HUES64 (cell line): ENCODE data around the gene GART.
"Not testable (repeated sequence)": the region's sequence is repeated elsewhere in the genome, so short reads cannot be mapped to it uniquely, and the experiment has no call there.

Source experiments
- H3K27ac ChIP-seq: 2 replicates; pipeline ENCODE4 v1.7.0; 2013; ENCODE audit warnings: low read depth, low read length, inconsistent platforms
- H3K27me3 ChIP-seq: 2 replicates; pipeline ENCODE4 v1.6.1; 2013; ENCODE audit warnings: mild to moderate bottlenecking, low read length; ENCODE audit not compliant: insufficient read depth
- H3K36me3 ChIP-seq: 2 replicates; pipeline ENCODE4 v1.6.1; 2013; ENCODE audit warnings: mild to moderate bottlenecking, low read length; ENCODE audit not compliant: insufficient read depth
- H3K4me1 ChIP-seq: 2 replicates; pipeline ENCODE4 v1.6.1; 2013; ENCODE audit warnings: mild to moderate bottlenecking, low read length, moderate library complexity; ENCODE audit not compliant: insufficient read depth
- H3K4me3 ChIP-seq: 2 replicates; pipeline ENCODE4 v1.5.1; 2013; ENCODE audit warnings: mild to moderate bottlenecking, low read length, moderate library complexity
- H3K9ac ChIP-seq: 2 replicates; pipeline ENCODE4 v1.6.1; 2013; ENCODE audit warnings: mild to moderate bottlenecking, low read depth, low read length
- H3K9me3 ChIP-seq: 2 replicates; pipeline ENCODE4 v1.6.1; 2013; ENCODE audit warnings: low read depth, low read length; ENCODE audit not compliant: insufficient read depth
- WGBS: fragments of 150-250, 120-280 bp; methylation state at CpG from one replicate; pipeline ENCODE4 v1.1.7; 2013; ENCODE audit warnings: missing lambda C conversion rate; 5-methylcytosine and 5-hydroxymethylcytosine counted together

The GART gene

DNA sequence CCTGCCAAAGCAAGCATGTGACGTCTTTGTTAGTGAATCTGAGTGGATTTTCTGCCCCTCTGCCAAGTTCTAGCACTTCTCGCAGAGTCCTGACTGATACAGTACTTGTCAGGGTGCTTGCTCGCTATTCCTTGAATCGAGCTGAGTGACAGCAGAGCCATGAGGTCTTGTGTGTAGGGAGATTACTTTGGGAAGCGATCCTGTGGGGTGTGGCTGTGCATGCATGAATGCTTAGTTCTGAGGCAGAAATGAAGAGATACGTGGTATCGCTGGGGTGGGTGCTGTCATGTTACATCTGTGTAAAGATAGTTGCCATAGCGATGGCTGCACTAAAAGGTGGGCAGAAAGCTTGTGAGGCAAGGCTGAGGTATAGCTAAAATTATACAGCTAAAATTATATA, 31.1 kb downstream of the GART start:
- Histone ChIP-seq H3K36me3 (peaks cover 97% of the 10 kb centered on the region), H3K4me1 (no peaks in the 10 kb centered on the region), H3K27me3 (no peaks in the 10 kb centered on the region), H3K27ac (no peak overlapping the region), H3K9ac (no peak overlapping the region), H3K9me3 (no peaks in the 10 kb centered on the region), H3K4me3 (no peak overlapping the region)
- 94% methylated on average over 8 of the region's 8 CpGs for WGBS

DNA sequence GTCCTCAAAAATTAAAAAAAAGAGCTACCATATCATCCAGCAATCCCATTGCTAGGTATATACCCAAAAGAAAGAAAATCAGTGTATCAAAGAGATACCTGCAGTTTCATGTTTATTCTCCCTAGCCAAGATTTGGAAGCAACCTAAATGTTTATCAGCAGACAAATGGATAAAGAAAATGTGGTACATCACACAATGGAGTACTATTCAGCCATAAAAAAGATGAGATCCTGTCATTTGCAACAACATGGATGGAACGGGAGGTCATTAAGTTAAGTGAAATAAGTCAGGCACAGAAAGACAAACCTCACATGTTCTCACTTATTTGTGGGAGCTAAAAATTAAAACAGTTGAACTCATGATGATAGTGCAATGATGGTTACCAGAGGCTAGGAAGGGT, 34.9 kb downstream of the GART start:
- H3K9me3 ChIP-seq, H3K4me3 ChIP-seq, H3K4me1 ChIP-seq, H3K27ac ChIP-seq, H3K27me3 ChIP-seq, H3K9ac ChIP-seq: not testable (repeated sequence)
- 93% methylated on average over 1 of the region's 1 CpG for WGBS
- H3K36me3 ChIP-seq = peaks cover 92% of the 10 kb centered on the region

DNA sequence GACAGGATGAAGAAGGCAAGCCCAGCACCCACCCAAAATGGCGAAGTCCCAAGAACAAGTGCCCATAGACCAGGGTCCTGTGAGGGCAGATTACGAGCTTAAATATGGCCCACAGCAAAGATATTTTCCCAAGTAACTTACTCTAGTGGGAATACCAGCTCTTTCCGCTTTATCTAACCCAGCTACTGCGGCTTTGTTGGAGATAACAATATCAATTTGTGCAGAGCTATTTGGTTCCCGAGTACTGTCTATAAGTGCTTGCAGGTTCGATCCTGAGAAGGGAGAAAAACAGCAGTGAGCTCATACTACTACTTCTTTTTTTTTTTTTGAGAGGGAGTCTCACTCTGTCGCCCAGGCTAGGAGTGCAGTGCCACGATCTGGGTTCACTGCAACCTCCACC, 36.1 kb downstream of the GART start:
- Histone ChIP-seq H3K4me1 (no peaks in the 10 kb centered on the region), H3K9ac (no peak overlapping the region), H3K27me3 (no peaks in the 10 kb centered on the region), H3K9me3 (no peaks in the 10 kb centered on the region), H3K36me3 (peaks cover 85% of the 10 kb centered on the region), H3K4me3 (no peak overlapping the region), H3K27ac (no peak overlapping the region)
- 97% methylated on average over 8 of the region's 8 CpGs for WGBS

DNA sequence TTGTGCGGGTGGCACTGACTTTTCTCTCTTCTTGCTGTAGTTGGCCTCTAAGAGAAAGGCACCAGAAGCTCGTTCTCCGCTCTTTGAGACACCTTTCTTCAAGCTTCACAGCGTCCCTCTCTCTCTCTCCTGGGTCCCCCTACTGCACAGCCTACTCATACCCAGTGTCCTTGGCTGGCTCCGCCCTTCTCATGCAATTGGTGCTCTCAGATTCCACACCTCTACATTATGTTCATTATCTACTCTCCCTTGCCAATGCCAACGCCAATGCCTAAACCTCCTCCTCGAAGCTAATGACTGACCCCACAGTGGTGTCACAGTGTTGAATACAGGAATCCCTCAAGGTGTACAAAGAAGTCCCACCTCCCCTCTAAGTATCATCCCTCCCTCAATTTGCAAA, 45.6 kb downstream of the GART start:
- Histone ChIP-seq H3K36me3 (no peaks in the 10 kb centered on the region), H3K9me3 (no peaks in the 10 kb centered on the region), H3K27ac (no peak overlapping the region), H3K9ac (no peak overlapping the region), H3K4me3 (no peak overlapping the region), H3K4me1 (peaks cover 6% of the 10 kb centered on the region; the same call in 1 of the 2 replicates), H3K27me3 (no peaks in the 10 kb centered on the region)
- 68% methylated on average over 7 of the region's 7 CpGs for WGBS

DNA sequence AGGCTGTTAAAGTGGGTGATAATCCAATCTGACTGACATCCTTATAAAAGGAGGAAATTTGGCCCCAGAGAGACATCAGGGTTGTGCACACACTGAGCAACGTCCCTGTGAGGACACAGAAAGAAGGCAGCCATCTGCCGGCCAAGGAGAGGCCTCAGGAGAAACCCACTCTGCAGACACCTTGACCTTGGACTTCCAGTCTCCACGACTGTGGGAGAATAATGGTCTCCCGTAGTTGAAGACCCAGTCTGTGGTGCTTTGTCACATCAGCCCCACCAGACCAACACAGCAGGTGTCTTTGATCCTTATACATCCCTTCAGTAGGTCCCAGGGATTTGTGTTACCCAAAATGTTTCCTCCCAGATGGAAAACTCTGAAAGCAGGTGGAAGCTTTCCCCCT, 46.2 kb downstream of the GART start:
- Histone ChIP-seq H3K36me3 (no peaks in the 10 kb centered on the region), H3K9me3 (no peaks in the 10 kb centered on the region), H3K9ac (no peak overlapping the region), H3K4me3 (no peak overlapping the region), H3K27me3 (no peaks in the 10 kb centered on the region), H3K27ac (no peak overlapping the region), H3K4me1 (peaks cover 9% of the 10 kb centered on the region)
- 78% methylated on average over 4 of the region's 4 CpGs for WGBS

DNA sequence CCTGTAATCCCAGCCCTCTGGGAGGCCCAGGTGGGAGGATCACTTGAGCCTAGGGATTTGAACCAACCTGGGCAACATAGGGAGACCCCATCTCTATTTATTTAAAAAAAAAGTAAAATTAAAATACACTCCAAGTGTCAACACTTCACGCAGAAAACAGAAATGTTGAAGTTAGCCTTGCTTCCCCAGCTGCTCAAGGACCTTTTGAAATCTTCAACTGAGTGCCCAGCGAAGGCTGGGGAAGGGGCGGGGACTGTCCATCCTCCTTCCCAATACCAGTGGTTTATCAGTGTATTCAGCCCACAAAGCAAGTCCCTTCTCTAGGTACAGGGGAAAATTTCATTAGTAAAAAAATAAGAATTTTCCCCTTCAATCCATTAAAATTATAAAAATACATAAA, 48.2 kb downstream of the GART start:
- Histone ChIP-seq H3K36me3 (peaks cover 5% of the 10 kb centered on the region), H3K27me3 (no peaks in the 10 kb centered on the region), H3K27ac (no peak overlapping the region), H3K9me3 (no peaks in the 10 kb centered on the region), H3K4me3 (no peak overlapping the region), H3K4me1 (peaks cover 10% of the 10 kb centered on the region), H3K9ac (no peak overlapping the region)
- WGBS = 93% methylated on average over 3 of the region's 3 CpGs

DNA sequence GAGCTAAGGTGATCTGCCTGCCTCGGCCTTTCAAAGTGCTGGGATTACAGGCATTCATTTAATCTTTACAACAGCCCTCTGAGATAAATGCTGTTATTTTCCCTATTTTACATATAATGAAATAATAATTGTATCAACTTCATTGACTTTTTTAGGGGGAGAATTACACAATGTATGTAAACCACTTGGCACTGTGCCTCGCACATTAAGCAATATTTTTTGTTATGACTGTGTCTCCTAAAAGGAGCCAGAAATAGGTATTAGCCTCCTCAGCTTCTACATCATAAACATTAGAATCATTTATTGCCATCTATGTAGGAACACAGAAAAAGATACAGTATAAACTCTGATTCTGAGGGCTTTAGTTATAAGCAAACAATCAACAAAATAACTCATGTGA, 49.3 kb downstream of the GART start:
- 97% methylated on average over 2 of the region's 2 CpGs for WGBS

DNA sequence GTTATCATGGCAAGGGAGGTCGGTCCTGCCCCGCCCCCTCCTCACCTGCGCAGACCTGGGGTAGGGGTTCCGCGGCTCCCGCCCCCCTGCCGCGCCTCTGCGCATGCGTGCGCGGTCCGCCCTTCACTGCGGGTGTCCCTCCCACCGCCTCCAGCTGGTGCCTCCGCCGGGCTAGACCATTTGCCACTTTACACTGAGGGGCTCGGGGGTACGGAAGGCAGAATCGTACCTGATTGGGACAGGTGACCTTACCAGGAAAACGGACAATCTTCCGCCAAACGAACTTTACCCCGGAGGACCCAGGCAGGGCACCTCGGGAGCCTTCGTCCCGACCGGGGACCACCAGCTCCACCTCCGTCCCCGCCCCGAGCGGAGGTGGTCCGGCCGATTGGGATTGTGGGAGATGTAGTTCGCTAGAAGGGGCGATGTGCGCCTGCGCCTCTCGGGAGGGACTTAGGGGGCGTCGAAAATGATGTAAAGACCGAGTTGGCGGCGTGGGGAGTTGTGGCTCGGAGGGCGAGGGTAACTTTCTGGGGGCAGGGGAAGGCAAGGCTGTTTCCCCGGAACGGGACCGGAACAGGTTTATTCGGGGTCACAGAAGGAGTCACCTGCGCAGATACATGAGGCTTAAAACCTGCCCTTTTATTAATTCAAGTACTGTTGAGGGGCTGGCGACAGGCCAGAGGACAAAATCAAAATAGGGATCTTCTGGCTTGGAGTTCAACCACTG, 50.4 kb downstream of the GART start, which contains the start of gene DNAJC28:
TSS of gene DNAJC28 (minus strand) at position 344 of the 730 bp plus-strand sequence. CDS start 2,323 bp downstream, outside the sequence.
- 1% methylated on average over 52 of the region's 52 CpGs for WGBS
- Histone ChIP-seq H3K4me3 (peak within 1 kb of the TSS; percentile 90), H3K36me3 (peaks cover 9% of the 10 kb centered on the region), H3K27ac (peak within 1 kb of the TSS; percentile 77), H3K9ac (peak within 1 kb of the TSS; percentile 75), H3K9me3 (no peaks in the 10 kb centered on the region), H3K4me1 (peaks cover 9% of the 10 kb centered on the region), H3K27me3 (no peaks in the 10 kb centered on the region)

More for the DNA sequence above, 49.3 kb downstream of the GART start:
- Histone ChIP-seq H3K27ac (no peak overlapping the region), H3K36me3 (peaks cover 9% of the 10 kb centered on the region), H3K4me1 (peaks cover 10% of the 10 kb centered on the region), H3K9ac (no peak overlapping the region), H3K9me3 (no peaks in the 10 kb centered on the region), H3K27me3 (no peaks in the 10 kb centered on the region), H3K4me3 (no peak overlapping the region)

DNA sequence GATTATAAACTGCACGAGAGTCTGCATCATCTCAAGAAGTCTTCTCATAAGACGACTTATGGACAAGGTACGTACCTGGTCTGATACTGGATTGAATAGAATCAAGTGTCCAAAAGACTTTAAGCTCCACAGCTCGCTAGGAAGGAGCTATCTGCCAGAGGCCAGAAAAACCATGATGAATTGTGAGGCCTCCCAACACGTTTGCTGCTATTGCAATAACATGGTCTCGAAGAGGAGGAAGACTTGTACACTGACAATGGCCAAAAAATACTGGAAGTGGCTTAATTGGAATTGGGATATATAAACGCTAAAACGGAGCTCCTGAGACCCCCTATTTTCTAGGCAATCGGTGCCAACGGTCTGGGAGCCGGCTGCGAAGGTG, 50.9 kb downstream of the GART start:
- Histone ChIP-seq H3K36me3 (peaks cover 9% of the 10 kb centered on the region), H3K9me3 (no peaks in the 10 kb centered on the region), H3K27me3 (no peaks in the 10 kb centered on the region), H3K4me3 (peak overlapping the region; percentile 90), H3K9ac (no peak overlapping the region), H3K27ac (no peak overlapping the region), H3K4me1 (peaks cover 4% of the 10 kb centered on the region; the same call in 1 of the 2 replicates)
- WGBS = 34% methylated on average over 12 of the region's 12 CpGs

DNA sequence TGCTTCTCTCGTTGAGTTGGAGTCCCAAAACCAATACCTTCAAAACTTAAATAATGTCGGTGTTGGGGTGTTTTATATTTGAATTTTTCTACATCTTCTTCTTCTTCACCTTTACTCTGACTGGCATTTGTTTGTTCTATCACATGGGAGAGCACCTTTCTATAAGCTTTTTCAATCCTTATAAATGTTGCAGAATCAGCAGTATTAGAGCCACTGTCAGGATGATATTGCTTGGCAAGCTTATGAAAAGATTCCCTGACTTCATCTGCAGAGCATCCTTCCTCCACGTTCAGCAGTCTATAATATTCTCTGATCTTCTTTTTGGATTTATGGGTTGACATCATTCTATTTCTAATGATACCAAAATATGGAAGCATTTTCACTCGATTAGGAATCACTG, 53.0 kb downstream of the GART start:
- peaks cover 4% of the 10 kb centered on the region; the same call in 1 of the 2 replicates for H3K4me1 ChIP-seq
- WGBS = 100% methylated on average over 2 of the region's 4 CpGs

DNA sequence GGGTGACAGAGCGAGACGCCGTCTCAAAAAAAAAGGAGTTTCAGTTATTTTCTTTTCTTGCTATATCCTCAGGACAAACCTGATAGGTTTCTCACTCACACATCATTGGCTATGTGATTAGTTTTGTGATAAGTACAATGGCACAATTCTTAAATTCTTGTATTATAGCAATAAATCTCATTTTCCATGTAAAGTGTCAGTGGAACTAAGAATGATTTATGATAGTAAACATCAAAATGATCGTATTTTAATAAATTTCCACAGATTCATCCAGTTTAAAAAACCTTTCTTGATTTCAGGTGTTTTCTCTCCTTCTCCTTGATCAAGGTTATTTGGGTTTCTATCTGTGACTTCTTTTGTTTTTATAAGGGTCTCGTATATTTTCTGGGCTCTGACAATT, 53.9 kb downstream of the GART start:
- 98% methylated on average over 4 of the region's 5 CpGs for WGBS
- Histone ChIP-seq H3K36me3 (peaks cover 9% of the 10 kb centered on the region), H3K27ac (no peak overlapping the region), H3K9me3 (no peaks in the 10 kb centered on the region), H3K4me3 (no peak overlapping the region), H3K9ac (no peak overlapping the region), H3K27me3 (no peaks in the 10 kb centered on the region), H3K4me1 (peaks cover 4% of the 10 kb centered on the region; the same call in 1 of the 2 replicates)

More for the DNA sequence above, 53.0 kb downstream of the GART start:
- Histone ChIP-seq H3K36me3 (peaks cover 9% of the 10 kb centered on the region), H3K4me3 (no peak overlapping the region), H3K9me3 (no peaks in the 10 kb centered on the region), H3K27me3 (no peaks in the 10 kb centered on the region), H3K27ac (no peak overlapping the region), H3K9ac (no peak overlapping the region)
